Omental fat pad (tissue), 4 donors: ENCODE data around the gene TIGD6. TPM values are rescaled to one million over a fixed set of nuclear protein-coding genes. Genes with fewer than 3 reads are reported as not detected.

ENCODE experiments used
- ATAC-seq: fragments of 150-250 bp; one replicate; pipeline ENCODE4 v1.9.1; 2016; ENCODE audit warnings: mild to moderate bottlenecking, moderate library complexity; ENCODE audit not compliant: low FRiP score
- DNase-seq: peaks from one replicate; pipeline ENCODE4 v3.0.0-alpha.2; 2019; ENCODE audit warnings: low spot score
- CTCF ChIP-seq, 3 donors: fragments of 450-650 bp; IDR thresholded peaks; one replicate each; pipeline ENCODE4 v1.5.1; 2016 to 2017; ENCODE audit warnings: antibody characterized with exemption in 3 of 3, mild to moderate bottlenecking in 3 of 3, moderate library complexity in 2 of 3
- total RNA-seq, 4 donors: library from RNA; depleted of rRNA; stranded (reverse); fragments of >200 nt; gene quantifications; one replicate each; pipeline ENCODE4 v1.1.0, GENCODE V29; 2016

The TIGD6 gene
- total RNA-seq, 4 donors from 2014 or later, result 3.1 to 4.9 (median 3.8) TPM

- no peak for ATAC-seq
- TF ChIP-seq CTCF (IDR thresholded peaks at IDR 0.05), result no peak
- DNase-seq, result no peak
Observed at GRCh38 chr5:149981206-149981605, 19.2 kb downstream of the TIGD6 start.

- no peak for TF ChIP-seq CTCF (IDR thresholded peaks at IDR 0.05)
- no peak for DNase-seq
- no peak for ATAC-seq
Observed at GRCh38 chr5:149979896-149980295, 20.6 kb downstream of the TIGD6 start.

GRCh38 chr5:149975409-149975808, 25.0 kb downstream of the TIGD6 start:
- TF ChIP-seq CTCF (IDR thresholded peaks at IDR 0.05), result no peak
- ATAC-seq (no peak), DNase-seq (no peak)

GRCh38 chr5:149969181-149969930, 31.1 kb downstream of the TIGD6 start:
- DNase-seq (no peak), ATAC-seq (no peak)
- TF ChIP-seq CTCF (IDR thresholded peaks at IDR 0.05), result no peak

- no peak for TF ChIP-seq CTCF (IDR thresholded peaks at IDR 0.05)
- ATAC-seq, result no peak
- DNase-seq, result no peak
Observed at GRCh38 chr5:149966946-149967345, 33.5 kb downstream of the TIGD6 start.

- ATAC-seq, result no peak
- no peak for DNase-seq
Observed at GRCh38 chr5:149963729-149964128, 36.7 kb downstream of the TIGD6 start.

More at GRCh38 chr5:149963729-149964128, 36.7 kb downstream of the TIGD6 start:
- no peak for TF ChIP-seq CTCF (IDR thresholded peaks at IDR 0.05)
